NCI-H1092 (cell line): ENCODE measurements around the gene SRSF3.
"Not testable (repeated sequence)": the region's sequence is repeated elsewhere in the genome, so short reads cannot be mapped to it uniquely, and the experiment has no call there.

ENCODE experiments used
- DNase-seq: peaks from one replicate; lab custom pipeline; 2025; lab: John Stamatoyannopoulos, UW

SRSF3 gene

DNA sequence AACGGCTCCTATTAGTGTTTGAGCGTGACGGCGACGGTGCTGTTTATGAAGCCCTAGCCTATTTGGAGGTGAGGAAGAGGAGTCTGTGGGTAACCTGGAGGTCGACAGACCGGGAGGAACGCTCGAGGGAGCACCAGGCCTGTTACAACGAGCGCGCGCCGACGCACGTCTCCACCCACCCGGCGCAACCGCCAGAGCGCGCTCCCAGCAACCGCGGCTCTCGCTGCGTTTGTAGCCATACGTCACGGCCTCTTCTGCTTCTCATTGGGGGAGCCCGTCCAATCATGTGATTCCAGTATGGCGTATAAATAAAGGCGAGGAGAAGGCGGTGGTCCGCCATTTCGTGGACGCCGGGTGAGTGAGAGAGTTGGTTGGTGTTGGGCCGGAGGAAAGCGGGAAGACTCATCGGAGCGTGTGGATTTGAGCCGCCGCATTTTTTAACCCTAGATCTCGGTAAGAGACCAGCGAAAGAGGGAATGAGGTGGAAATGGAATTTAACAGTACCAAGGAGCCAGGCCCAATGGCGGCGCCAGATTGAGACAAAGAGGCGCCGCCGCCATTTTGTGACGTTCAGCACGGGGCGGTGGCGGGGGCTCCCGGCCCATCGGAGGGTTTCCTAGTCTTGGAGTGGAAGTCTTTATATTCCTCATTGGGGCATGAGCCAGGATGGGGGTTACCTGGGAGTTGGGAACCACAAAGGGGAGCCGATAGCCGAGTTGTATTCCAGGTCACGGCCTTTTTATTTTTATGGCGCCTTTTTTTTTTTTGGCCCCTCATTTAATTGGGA is at the start of gene SRSF3:
Gene SRSF3 (plus strand): TSS at position 334 of the 787 bp plus-strand sequence. CDS start 2,401 bp downstream, outside the sequence.
- DNase-seq: peak; percentile 95

DNA sequence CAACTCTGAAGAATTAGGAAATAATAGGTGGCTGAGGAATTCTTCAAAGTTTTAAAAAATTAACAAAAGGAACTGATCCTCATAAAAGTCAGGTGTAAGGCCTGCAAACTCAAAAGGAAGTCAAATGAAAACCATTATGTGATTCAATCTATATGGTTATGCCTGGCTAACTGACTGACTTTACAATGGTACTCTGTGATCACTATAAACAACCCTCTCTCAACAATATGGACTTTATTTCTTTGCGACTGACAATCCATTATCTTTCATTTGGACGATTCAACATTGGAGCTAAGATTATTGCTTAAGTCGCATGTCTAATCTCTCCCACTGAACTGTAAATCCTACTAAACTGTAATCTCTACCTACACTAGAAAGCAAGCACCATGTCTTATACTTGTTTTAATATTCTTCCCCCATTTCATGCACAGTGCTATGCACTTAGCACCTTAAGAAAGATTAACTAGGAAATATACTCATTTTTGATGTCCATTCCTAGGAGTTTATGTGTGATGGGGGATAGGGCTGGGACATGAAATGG is 48.3 kb upstream of the SRSF3 start:
- no peak for DNase-seq

- no peak for DNase-seq
Observed at GRCh38 chr6:36546308-36546919, 47.7 kb upstream of the SRSF3 start.

- peak; percentile 76 for DNase-seq
Observed at GRCh38 chr6:36546920-36547645, 47.1 kb upstream of the SRSF3 start, which contains the start of gene STK38. Gene STK38, minus strand, starts transcription at chr6:36547479. Its CDS starts 7,277 bp downstream, at chr6:36540202.

- no peak for DNase-seq
Observed at GRCh38 chr6:36547646-36548400, 46.3 kb upstream of the SRSF3 start.

- DNase-seq: no peak
Observed at GRCh38 chr6:36548401-36548743, 45.8 kb upstream of the SRSF3 start.

DNA sequence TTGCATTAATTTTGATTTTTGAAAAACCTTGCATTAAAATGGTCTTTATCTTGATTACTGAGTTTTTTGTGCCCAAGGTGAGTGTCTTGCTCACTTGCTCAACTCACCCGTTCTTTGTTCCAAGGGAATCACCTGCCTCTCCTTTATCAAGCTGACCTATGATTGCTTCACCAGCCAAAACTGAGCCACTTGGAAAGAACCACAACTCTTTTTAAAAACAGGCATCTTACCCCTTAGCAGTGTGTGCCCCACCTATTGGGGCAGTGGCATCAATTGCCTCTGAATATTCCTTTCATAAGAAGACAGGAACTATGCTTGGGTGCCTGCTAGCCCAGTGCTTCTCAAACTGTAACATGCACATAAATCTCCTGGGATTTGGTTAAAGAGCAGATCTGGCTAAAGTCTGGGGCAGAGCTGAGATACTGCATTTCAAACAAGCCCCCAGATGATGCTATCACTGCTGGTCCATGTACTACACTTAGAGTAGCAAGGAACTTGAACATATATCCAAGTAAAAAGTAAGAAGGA is 43.6 kb upstream of the SRSF3 start:
- DNase-seq: no peak

DNA sequence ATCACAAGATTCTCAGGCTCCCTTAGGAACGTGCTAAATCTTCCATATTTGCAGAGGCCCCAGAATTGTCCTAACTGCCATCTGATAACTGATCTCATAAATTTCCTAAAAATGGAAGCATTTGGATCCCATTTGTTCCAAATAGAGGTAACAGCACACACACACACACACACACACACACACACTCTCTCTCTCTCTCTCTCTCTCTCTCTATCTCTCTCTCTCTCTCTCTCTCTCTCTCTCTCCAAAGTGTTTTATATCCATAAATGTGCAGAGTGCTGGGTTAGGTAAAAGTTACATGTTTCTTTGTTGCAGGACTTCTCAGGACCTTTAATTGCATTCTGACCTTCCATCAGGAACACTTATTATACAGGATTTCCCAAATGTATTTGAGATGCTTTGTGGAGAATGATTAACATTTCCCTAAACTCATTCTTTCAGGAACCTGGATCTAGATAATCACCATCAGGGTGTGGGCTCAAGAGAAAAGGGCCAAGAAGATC is 38.4 kb upstream of the SRSF3 start:
- no peak for DNase-seq

DNA sequence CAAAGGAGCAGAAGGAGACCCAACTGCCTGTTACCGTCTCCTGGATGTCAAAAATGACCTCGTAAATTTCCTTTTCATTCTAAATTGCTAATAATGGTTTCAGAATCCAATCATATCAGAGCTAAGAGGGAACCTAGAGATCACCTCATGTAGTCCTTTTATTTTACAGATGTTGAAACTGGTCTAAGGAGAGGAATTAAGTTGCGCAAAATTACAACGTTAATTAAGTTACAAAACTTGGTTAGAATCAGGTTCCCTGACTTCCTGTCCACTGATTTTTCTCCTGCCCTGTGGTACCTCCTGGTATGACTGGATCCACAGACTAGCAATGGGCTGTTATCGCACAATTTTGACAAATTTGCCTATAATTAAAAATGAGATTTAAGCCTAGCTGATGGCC is 37.9 kb upstream of the SRSF3 start:
- DNase-seq: no peak

DNA sequence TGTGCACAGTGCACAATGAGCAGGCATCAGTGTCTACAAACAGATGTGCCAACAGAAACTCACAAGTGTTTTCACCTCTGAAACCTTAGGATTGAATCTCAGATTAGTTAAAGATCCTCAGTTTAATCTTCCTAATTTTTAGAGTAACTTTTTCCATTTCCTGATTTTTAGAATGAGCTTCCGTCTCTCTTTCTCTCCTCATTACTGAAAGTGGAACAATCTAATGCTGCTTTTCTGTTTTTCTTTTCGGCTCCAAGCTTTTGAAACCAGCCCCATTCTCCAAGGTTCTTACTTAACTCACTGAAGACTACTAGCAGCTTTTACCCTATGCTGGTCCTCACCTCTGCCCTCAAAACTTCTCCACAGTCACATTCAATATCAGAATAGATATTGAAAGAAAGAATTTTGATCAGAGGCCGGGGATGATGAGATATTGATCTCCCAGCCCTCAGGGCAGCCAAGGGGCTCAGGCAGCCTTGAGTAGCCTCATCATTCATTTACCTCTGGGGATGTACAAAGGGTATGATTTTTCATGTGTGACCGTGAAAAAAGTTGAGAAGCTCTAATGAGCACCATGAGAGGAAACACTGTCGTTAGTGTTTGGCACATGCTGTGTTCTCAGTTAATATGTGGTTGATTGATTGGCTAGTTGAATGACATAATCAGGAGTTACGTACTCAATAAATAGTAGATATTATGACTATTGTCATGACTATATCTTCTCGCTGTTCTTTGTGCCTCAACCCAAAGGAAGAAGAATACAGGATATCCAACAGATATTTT is 35.0 kb upstream of the SRSF3 start:
- DNase-seq: no peak

DNA sequence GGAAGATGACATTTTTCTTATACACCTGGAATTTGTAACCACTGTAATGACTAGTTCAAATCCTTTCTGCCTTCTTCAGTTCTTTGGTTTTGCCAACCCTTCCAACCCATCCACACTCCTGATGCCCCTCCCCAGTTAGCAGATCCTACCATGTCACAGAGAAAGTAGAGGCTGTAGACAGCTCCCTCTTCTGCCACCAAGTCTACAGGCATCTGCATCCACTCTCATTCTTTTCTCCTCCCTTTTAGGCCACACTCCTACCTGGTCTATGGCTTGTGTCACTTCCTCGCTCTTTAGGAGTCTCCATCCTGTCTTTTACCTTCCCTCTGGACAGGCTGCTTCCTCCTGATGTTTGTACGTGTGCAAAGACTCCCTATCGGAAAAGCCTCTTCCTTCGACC is 33.3 kb upstream of the SRSF3 start:
- no peak for DNase-seq

DNA sequence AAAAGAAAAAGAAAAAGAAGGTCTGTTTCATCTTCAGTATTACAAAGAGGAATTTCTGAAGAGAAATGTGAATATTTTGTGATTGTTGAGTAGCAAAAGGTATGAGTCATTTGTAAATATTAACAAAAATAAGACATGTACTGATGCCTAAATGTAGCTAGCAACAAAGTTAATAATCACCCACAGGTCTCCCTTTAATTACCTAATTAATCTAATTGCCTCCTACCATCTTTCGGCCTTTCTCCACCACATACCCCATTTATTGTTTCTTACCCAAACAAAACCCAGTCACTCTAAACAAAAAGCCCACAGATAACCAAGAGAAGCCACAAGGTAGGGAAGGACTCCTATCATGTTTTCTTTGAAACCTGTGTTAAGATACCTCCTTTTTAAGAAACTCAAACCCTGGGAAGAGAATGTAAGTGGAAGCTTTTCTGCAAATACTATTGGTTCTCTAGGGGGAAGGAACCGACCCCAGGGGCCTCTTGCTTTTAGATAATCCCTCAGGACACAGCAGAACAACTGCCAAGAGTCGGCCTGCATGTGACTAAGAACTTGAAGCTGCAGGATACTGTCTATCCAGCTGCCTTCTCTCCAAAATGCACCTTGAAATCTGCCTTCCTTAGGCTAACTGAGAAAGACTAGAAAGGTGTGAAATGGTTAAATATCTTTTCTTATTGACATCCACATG is 30.8 kb upstream of the SRSF3 start:
- no peak for DNase-seq

GRCh38 chr6:36563928-36564284 is 30.3 kb upstream of the SRSF3 start:
- no peak for DNase-seq

DNA sequence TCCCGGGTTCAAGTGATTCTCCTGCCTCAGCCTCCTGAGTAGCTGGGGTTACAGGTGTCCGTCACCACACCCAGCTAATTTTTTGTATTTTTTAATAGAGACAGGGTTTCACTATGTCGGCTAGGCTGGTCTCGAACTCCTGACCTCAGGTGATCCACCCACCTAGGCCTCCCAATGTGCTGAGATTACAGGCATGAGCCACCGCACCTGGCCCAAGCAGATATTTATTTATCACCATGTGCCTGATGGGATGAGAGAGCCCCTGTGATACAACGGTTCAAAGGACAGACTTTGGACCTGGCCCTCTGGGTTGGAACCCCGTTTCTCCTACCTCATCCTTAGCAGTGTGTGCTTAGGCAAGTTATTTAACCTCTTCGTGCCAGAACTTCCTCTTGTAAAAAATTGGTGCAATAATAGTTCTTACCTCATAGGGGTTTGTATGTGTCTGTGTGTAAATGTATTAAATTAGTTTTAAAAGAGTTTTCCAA is 27.7 kb upstream of the SRSF3 start:
- DNase-seq: no peak

DNA sequence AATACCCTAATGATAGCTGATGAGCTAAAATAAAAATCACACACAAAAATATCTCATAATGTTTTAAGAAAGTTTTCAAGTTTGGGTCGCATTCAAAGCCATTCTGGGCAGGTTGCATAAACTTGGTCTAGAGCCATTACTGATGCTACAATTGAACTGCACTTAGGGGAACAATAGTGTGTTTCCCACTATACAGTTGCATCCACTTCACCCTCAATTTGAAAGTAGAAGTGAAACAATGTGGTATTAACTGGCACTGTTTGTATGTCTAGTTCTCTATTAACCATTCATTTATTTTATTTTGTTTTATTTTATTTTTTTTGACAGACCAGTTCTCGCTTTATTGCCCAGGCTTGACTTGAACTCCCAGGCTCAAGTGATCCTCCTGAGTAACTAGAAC is 23.9 kb upstream of the SRSF3 start:
- no peak for DNase-seq

DNA sequence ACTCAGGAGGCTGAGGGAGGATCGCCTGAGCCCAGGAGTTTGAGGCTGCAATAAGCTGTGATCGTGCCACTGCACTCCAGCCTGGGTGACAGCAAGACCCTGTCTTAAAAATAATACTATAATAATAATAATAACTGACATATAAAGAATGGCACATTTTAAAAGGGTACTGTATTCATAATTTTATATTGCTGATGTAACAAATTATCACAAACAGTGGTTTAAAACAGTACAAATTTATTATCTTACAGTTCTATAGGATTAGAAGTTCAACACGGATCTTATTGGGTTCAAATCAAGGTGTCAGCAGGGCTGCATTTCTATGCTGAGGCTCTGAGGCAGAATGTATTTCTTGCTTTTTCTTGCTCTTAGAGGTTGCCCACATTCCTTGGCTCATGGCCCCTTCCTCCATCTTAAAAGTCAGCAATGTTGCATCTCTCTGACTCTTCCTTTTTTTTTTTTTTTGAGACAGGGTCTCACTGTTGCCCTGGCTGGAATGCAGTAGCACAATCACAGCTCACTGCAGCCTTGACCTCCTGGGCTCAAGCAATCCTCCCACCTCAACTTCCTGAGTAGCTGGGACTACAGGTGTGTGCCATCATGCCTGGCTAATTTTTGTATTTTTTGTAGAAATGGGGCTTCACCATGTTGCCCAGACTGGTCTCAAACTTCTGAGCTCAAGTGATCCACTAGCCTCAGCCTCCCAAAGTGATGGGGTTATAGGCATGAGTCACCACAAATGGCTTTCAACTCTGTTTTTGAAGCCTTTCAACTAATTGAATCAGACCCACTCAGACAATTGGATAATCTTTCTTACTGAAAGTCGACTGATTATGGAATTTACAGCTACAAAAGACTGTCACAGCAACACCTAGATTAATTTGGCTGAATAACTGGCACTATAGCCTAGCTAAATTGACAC is 22.8 kb upstream of the SRSF3 start:
- DNase-seq: no peak

GRCh38 chr6:36572353-36573311 is 21.5 kb upstream of the SRSF3 start:
- not testable (repeated sequence) for DNase-seq

GRCh38 chr6:36574679-36575078 is 19.5 kb upstream of the SRSF3 start:
- no peak for DNase-seq
